ENCODE measurements around the gene PAX7. TPM values are rescaled to one million over a fixed set of nuclear protein-coding genes. Genes with fewer than 3 reads are reported as not detected.

Gene PAX7
- total RNA-seq, 2 donors from 2014 or later, result not detected

DNA sequence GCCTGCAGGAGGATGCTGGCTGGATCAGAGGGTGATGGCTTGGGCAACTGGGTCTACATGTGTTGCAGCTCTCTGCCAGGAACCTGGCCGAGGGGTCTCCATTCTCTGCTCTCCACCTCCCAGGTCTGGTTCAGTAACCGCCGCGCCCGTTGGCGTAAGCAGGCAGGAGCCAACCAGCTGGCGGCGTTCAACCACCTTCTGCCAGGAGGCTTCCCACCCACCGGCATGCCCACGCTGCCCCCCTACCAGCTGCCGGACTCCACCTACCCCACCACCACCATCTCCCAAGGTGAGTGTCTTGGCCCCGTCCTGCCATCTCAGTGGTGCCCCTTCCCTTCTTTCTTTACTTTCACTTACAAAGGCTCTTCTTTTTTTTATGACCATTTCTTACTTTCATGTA is 69.9 kb downstream of the PAX7 start:
- no peak for ATAC-seq (ENCODE audit: insufficient number of reproducible peaks, low FRiP score, low read depth)

DNA sequence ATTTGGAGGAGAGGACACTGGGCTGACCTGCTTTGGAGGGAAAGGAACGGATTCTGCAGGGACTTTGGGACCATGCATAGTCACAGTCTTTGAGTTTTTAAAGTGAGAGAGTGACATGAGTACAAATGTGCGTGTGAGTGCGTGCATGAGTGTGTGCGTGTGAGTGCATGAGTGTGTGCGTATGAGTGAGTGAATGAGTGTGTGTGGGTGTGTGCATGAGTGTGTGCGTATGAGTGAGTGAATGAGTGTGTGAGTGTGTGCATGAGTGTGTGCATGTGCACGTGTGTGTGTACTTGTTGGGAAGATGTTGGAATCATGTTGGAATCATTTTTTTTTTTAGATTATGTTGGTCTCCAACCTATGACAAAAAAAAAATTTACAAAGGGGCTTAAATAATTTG is 70.5 kb downstream of the PAX7 start:
- ATAC-seq (ENCODE audit: insufficient number of reproducible peaks, low FRiP score, low read depth) (no peak), DNase-seq (ENCODE audit: low spot score) (no peak)
- Histone ChIP-seq H3K4me3 (no peak overlapping the region), H3K4me1 (ENCODE audit: control insufficient read depth in 1 of 2, low read depth in 2 of 2) (no peaks in the 10 kb centered on the region), H3K36me3 (no peaks in the 10 kb centered on the region), H3K27me3 (replicated peaks; ENCODE audit: insufficient read depth) (no peaks in the 10 kb centered on the region), H3K27ac (no peak overlapping the region), H3K9me3 (no peaks in the 10 kb centered on the region)
- TF ChIP-seq, protein P1, sequence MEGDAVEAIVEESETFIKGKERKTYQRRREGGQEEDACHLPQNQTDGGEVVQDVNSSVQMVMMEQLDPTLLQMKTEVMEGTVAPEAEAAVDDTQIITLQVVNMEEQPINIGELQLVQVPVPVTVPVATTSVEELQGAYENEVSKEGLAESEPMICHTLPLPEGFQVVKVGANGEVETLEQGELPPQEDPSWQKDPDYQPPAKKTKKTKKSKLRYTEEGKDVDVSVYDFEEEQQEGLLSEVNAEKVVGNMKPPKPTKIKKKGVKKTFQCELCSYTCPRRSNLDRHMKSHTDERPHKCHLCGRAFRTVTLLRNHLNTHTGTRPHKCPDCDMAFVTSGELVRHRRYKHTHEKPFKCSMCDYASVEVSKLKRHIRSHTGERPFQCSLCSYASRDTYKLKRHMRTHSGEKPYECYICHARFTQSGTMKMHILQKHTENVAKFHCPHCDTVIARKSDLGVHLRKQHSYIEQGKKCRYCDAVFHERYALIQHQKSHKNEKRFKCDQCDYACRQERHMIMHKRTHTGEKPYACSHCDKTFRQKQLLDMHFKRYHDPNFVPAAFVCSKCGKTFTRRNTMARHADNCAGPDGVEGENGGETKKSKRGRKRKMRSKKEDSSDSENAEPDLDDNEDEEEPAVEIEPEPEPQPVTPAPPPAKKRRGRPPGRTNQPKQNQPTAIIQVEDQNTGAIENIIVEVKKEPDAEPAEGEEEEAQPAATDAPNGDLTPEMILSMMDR (IDR thresholded peaks at IDR 0.05), result no peak

More for the DNA sequence above, 69.9 kb downstream of the PAX7 start:
- Histone ChIP-seq H3K27ac (no peak overlapping the region), H3K36me3 (no peaks in the 10 kb centered on the region), H3K4me3 (no peak overlapping the region), H3K4me1 (ENCODE audit: control insufficient read depth in 1 of 2, low read depth in 2 of 2) (no peaks in the 10 kb centered on the region), H3K27me3 (replicated peaks; ENCODE audit: insufficient read depth) (no peaks in the 10 kb centered on the region), H3K9me3 (no peaks in the 10 kb centered on the region)
- no peak for DNase-seq (ENCODE audit: low spot score)
- TF ChIP-seq, protein P1 (IDR thresholded peaks at IDR 0.05), result no peak

DNA sequence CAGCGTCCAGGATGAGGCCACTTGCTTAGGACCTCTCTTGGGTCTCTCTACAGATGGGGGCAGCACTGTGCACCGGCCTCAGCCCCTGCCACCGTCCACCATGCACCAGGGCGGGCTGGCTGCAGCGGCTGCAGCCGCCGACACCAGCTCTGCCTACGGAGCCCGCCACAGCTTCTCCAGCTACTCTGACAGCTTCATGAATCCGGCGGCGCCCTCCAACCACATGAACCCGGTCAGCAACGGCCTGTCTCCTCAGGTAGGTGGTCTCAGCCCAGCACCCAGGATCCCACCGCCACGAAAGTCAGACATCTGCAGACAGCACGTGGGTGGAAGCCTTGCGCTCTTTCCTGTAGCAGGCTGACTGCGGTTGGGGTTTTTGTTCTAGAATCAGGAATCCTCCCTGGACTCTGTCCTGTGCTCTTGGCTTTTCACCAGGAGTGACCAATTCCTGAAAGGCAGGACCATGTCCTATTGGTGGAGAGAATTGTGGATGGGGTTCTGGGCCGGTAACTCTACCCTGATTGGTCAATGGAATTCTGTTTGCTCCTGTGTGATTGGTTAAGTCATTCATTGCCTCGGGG is 72.5 kb downstream of the PAX7 start:
- no peaks in the 10 kb centered on the region for H3K27me3 ChIP-seq (replicated peaks; ENCODE audit: insufficient read depth)
- H3K27ac ChIP-seq, result no peak overlapping the region
- H3K36me3 ChIP-seq, result no peaks in the 10 kb centered on the region
- no peaks in the 10 kb centered on the region for H3K9me3 ChIP-seq
- ATAC-seq (ENCODE audit: insufficient number of reproducible peaks, low FRiP score, low read depth), result no peak
- no peak overlapping the region for H3K4me3 ChIP-seq
- no peaks in the 10 kb centered on the region for H3K4me1 ChIP-seq (ENCODE audit: control insufficient read depth in 1 of 2, low read depth in 2 of 2)
- DNase-seq (ENCODE audit: low spot score), result no peak
- TF ChIP-seq, protein P1 (IDR thresholded peaks at IDR 0.05), result no peak

DNA sequence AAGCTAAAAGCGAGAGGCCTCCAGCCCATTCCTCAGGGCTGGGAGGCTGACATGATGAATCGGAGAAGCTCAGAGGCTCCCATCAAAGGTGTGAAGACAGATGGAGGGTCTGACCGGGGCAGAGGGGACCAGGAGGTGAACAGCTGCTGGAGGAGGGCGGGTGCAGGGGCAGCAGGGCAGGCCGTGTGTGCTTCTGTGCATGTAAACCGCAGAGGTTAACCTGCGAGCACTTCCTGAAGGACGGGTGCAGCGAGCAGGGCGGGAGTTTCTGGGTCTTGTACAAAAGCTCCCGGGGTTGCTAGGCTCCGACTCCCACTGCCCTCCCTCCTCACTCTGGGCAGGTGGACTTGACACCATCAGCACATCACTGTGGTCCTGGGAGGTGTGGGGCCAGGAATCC is 75.2 kb downstream of the PAX7 start:
- TF ChIP-seq, protein P1 (IDR thresholded peaks at IDR 0.05), result no peak
- Histone ChIP-seq H3K4me1 (ENCODE audit: control insufficient read depth in 1 of 2, low read depth in 2 of 2) (no peaks in the 10 kb centered on the region), H3K36me3 (no peaks in the 10 kb centered on the region), H3K4me3 (no peak overlapping the region), H3K27ac (no peak overlapping the region), H3K9me3 (no peaks in the 10 kb centered on the region), H3K27me3 (replicated peaks; ENCODE audit: insufficient read depth) (no peaks in the 10 kb centered on the region)
- ATAC-seq (ENCODE audit: insufficient number of reproducible peaks, low FRiP score, low read depth) (no peak), DNase-seq (ENCODE audit: low spot score) (no peak)

DNA sequence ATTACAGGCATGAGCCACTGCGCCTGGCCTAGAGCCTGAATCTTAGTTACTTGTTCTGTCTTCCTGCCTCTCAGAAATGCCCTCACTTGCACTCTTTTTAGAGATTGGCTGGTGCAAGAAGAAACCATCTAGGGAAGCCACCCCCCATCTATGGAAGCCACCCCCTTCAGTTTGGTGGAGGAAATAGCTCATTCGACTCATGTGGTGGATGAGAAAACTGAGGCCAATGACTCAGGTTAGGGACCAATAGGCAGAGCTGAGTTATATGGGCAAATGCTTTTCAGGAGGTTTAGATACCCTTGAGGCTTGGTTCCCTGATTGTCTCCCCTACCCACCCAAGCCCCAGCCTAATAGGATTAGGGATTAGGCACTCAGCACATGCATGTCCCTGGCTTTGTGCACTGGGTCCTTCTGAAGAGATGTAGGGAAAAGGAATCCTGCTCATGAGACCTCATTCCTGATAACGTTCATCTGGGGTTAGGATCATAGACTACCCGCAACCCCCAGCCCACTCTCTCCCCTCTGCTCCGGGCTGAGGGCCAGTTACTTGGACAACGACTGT is 77.1 kb downstream of the PAX7 start:
- no peak for DNase-seq (ENCODE audit: low spot score)
- no peak overlapping the region for H3K4me3 ChIP-seq

More for the DNA sequence above, 77.1 kb downstream of the PAX7 start:
- no peaks in the 10 kb centered on the region for H3K36me3 ChIP-seq
- H3K27ac ChIP-seq, result no peak overlapping the region
- H3K9me3 ChIP-seq, result no peaks in the 10 kb centered on the region
- TF ChIP-seq, protein P1 (IDR thresholded peaks at IDR 0.05), result no peak
- no peaks in the 10 kb centered on the region for H3K4me1 ChIP-seq (ENCODE audit: control insufficient read depth in 1 of 2, low read depth in 2 of 2)
- no peak for ATAC-seq (ENCODE audit: insufficient number of reproducible peaks, low FRiP score, low read depth)
- no peaks in the 10 kb centered on the region for H3K27me3 ChIP-seq (replicated peaks; ENCODE audit: insufficient read depth)
